ENCODE measurements around the gene UNC45B. TPM values are rescaled to one million over a fixed set of nuclear protein-coding genes. Genes with fewer than 3 reads are reported as not detected.
"Not testable (repeated sequence)": the region's sequence is repeated elsewhere in the genome, so short reads cannot be mapped to it uniquely, and the experiment has no call there.

Gene UNC45B
- total RNA-seq, 1 experiment from 2014 or later: not detected

- DNase-seq (ENCODE audit: low read depth): no peak
Measured at GRCh38 chr17:35142467-35142796, 5.2 kb upstream of the UNC45B start.

GRCh38 chr17:35144840-35145239, 2.8 kb upstream of the UNC45B start:
- DNase-seq (ENCODE audit: low read depth): no peak

GRCh38 chr17:35146214-35146833, 1.3 kb upstream of the UNC45B start:
- no peak for DNase-seq (ENCODE audit: low read depth)

GRCh38 chr17:35148144-35148543, 527 bp downstream of the UNC45B start:
- DNase-seq (ENCODE audit: low read depth): no peak

GRCh38 chr17:35149941-35150340, 2.3 kb downstream of the UNC45B start:
- DNase-seq (ENCODE audit: low read depth): no peak

- not testable (repeated sequence) for DNase-seq (ENCODE audit: low read depth)
Measured at GRCh38 chr17:35151080-35151479, 3.5 kb downstream of the UNC45B start.

- DNase-seq (ENCODE audit: low read depth): no peak
Measured at GRCh38 chr17:35152421-35153140, 5.0 kb downstream of the UNC45B start.

GRCh38 chr17:35154196-35155165, 6.9 kb downstream of the UNC45B start:
- no peak for DNase-seq (ENCODE audit: low read depth)

GRCh38 chr17:35155246-35155645, 7.6 kb downstream of the UNC45B start:
- no peak for DNase-seq (ENCODE audit: low read depth)

GRCh38 chr17:35159940-35160339, 12.3 kb downstream of the UNC45B start:
- DNase-seq (ENCODE audit: low read depth): no peak

GRCh38 chr17:35160354-35161201, 13.0 kb downstream of the UNC45B start:
- DNase-seq (ENCODE audit: low read depth): no peak

GRCh38 chr17:35161281-35161761, 13.7 kb downstream of the UNC45B start:
- DNase-seq (ENCODE audit: low read depth): no peak

- DNase-seq (ENCODE audit: low read depth): no peak
Measured at GRCh38 chr17:35162755-35163154, 15.1 kb downstream of the UNC45B start.

- no peak for DNase-seq (ENCODE audit: low read depth)
Measured at GRCh38 chr17:35163886-35164285, 16.3 kb downstream of the UNC45B start.

GRCh38 chr17:35164716-35165115, 17.1 kb downstream of the UNC45B start:
- DNase-seq (ENCODE audit: low read depth): no peak

- no peak for DNase-seq (ENCODE audit: low read depth)
Measured at GRCh38 chr17:35166526-35166925, 18.9 kb downstream of the UNC45B start.

GRCh38 chr17:35167046-35167445, 19.4 kb downstream of the UNC45B start:
- DNase-seq (ENCODE audit: low read depth): no peak

GRCh38 chr17:35167666-35168065, 20.0 kb downstream of the UNC45B start:
- DNase-seq (ENCODE audit: low read depth): peak; percentile 37

GRCh38 chr17:35169835-35170363, 22.3 kb downstream of the UNC45B start:
- DNase-seq (ENCODE audit: low read depth): no peak

- DNase-seq (ENCODE audit: low read depth): peak; percentile 17
Measured at GRCh38 chr17:35170968-35171771, 23.6 kb downstream of the UNC45B start.

Data from Daoy (cell line).